ENCODE measurements around the gene NANOS2. TPM values are rescaled to one million over a fixed set of nuclear protein-coding genes. Genes with fewer than 3 reads are reported as not detected.

Gene NANOS2
- total and polyA plus RNA-seq, 10 donors = not detected

DNA sequence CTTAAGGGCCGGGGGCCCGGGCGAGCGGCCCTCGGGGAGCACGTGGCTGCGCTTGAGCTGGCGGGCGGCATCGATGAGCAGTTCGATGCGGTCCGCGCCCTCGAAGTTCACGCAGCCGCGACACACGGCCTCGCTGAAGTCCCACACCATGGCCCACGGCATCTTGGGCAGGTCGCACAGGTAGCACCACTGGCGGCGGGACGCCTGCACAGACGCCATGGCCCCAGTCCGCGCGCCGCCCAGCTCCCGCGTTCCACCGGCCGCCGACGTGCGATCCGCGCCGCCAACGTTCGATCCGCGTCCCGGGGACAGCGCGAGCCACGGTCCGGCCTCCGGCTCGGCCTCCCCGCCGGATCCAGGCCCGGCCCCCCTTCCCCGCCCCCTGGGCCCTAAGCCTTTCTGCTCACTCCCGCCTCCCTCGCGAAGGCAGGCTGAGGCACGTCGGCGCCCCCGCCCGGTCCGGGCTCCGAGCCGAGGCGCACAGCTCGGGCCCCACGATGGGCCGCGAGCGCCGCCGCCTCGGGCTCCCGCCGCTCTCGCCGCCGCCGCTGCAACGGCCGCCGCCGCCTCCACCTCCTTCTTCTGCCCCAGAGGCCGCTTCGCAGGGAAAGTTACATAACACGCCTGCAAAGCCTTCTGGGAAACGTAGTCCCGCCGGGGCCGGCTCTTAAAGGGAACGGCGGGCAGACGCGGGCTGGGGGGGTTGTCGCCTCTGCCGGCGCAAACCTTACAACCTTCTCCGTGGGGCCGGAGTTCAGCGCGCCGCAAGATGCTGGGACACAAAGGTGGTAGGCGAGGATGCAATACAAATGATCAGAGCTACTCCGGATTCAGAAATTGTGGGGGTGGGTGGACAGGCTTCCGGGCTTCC, 28.8 kb downstream of the NANOS2 start, which contains the start of gene IRF2BP1:
TSS of gene IRF2BP1 (minus strand) at position 586 of the 871 bp plus-strand sequence. CDS start at position 219, 367 bp downstream.
- DNase-seq = peak; percentile 98
- no peaks in the 10 kb centered on the region for H3K27me3 ChIP-seq (replicated peaks in 1 of 7)
- peaks cover 25 to 52% (median 43%) of the 10 kb centered on the region in 6 donors for H3K4me1 ChIP-seq
- 0 to 1% (median 1%) methylated on average over 30 to 107 of the region's 107 CpGs for WGBS, 5 donors
- peak within 1 kb of the TSS; percentile 79 to 95 (median 92) for H3K27ac ChIP-seq
- H3K36me3 ChIP-seq = peaks cover 0 to 30% (median 12%) of the 10 kb centered on the region in 6 donors
- intact Hi-C loops (cut with DNase I; ENCODE audit: low total_unique reads) = no loop called here
- H3K4me3 ChIP-seq = peak within 1 kb of the TSS; percentile 73 to 93 (median 77)
- TF ChIP-seq POLR2AphosphoS5 (IDR thresholded peaks at IDR 0.05) (peak; percentile 87 to 89 (median 89)), POLR2A (IDR thresholded peaks at IDR 0.05) (peak in 1 of 3 donors; percentile 49)
- TF ChIP-seq, protein P1, sequence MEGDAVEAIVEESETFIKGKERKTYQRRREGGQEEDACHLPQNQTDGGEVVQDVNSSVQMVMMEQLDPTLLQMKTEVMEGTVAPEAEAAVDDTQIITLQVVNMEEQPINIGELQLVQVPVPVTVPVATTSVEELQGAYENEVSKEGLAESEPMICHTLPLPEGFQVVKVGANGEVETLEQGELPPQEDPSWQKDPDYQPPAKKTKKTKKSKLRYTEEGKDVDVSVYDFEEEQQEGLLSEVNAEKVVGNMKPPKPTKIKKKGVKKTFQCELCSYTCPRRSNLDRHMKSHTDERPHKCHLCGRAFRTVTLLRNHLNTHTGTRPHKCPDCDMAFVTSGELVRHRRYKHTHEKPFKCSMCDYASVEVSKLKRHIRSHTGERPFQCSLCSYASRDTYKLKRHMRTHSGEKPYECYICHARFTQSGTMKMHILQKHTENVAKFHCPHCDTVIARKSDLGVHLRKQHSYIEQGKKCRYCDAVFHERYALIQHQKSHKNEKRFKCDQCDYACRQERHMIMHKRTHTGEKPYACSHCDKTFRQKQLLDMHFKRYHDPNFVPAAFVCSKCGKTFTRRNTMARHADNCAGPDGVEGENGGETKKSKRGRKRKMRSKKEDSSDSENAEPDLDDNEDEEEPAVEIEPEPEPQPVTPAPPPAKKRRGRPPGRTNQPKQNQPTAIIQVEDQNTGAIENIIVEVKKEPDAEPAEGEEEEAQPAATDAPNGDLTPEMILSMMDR (IDR thresholded peaks at IDR 0.05 in 8 of 11, conservative IDR thresholded peaks at IDR 0.05 in 3 of 11) = peak in 3 of 11 experiments; percentile 8 to 25 (median 13)
- H3K9me3 ChIP-seq = no peaks in the 10 kb centered on the region

DNA sequence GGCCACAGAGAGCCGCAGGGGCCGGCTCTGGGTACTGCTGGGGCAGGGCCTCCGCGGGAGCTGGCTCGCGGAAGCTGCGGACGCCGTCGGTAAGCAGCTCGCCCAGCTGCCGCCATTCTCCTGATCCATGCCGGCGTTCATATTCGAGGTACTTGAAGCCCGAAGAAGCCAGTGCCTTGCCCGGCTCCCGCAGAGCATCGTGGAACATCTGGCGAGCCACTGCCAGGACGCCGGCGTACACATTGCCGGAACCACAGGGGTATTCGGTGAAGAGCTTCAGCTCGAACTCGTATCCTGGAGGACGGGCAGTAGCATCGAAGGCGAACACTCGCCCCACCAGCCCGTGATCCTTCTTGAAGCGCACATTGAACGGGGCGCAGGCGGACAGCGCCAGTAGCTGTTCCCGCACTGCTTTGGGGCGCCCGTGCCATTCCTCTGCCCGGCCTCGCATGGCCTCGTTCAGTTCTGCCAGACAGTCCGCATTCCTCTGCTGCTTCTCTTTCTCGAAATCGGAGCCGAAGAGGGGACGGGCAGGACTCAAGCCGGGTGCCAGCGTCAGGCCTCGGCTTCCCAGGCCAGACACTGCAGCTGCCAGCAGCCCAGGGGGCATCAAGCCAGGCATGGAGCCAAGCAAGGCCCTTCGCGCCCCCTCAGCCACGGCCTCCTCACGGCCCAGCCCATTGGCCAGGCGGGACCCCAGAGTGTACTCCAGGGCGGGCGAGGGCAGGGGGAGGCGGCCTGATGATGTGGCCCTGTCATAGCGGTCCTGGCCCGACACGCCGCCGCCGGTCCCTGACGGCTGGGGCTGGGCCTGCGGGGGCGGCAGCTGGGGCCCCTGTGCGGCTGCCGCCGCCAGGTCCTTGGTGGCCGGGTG, 29.7 kb downstream of the NANOS2 start:
- WGBS, 5 donors = 66 to 92% (median 71%) methylated on average over 27 to 72 of the region's 72 CpGs
- H3K27ac ChIP-seq = peak overlapping the region; percentile 79 to 95 (median 92)
- H3K27me3 ChIP-seq (replicated peaks in 1 of 7) = peaks cover 0 to 4% (median 0%) of the 10 kb centered on the region in 7 donors
- peak overlapping the region; percentile 73 to 93 (median 77) for H3K4me3 ChIP-seq
- H3K9me3 ChIP-seq = no peaks in the 10 kb centered on the region
- peak; percentile 85 for DNase-seq
- H3K36me3 ChIP-seq = peaks cover 0 to 21% (median 9%) of the 10 kb centered on the region in 6 donors
- H3K4me1 ChIP-seq = peaks cover 25 to 52% (median 43%) of the 10 kb centered on the region in 6 donors
- no peak for TF ChIP-seq POLR2A (IDR thresholded peaks at IDR 0.05)
- TF ChIP-seq POLR2AphosphoS5 (IDR thresholded peaks at IDR 0.05) = no peak
- TF ChIP-seq, protein P1 (IDR thresholded peaks at IDR 0.05 in 8 of 11, conservative IDR thresholded peaks at IDR 0.05 in 3 of 11) = no peak
- intact Hi-C loops (cut with DNase I; ENCODE audit: low total_unique reads) = no loop called here

DNA sequence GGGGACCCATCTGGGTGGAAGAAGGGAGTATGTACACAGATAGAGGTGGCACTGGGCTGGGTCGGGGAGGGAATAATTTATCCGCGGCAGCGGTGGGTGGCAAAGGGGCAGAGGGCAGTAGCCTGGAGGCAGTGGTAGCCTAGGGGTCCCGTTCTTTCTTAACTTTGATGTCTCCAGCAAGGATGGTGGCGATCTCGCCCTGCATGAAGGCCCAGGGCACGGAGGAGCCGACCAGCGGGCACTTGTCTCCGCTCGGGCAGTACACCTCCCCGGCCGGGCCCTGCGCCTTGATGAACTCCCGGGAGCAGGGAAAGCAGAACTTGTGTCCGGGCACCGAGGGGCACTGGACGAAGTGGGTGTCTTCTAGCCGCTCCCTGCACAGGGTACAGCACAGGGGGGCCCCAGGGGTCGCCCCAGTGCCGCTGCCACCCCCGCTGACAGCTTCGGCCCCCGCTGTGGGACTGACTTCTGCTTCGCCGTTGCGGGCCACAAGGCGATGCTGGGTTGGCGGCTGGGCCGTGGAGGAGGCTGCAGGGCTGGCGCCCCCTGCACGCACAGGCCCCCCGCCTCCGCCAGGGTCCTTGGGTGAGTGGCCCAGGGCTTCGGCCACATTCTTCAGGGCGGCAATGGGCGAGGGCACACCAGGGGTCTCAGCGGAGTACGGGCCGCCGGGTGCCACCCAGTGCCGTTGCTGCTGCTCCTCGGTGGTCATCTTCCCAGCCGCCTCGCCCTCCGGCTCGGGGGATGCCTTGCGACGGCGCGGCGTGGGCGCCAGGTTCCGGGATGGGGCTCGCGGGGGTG, 30.5 kb downstream of the NANOS2 start:
- H3K27me3 ChIP-seq (replicated peaks in 1 of 7) = peaks cover 0 to 13% (median 0%) of the 10 kb centered on the region in 7 donors
- H3K9me3 ChIP-seq = no peaks in the 10 kb centered on the region
- no peak overlapping the region for H3K27ac ChIP-seq
- DNase-seq = peak; percentile 82
- peak overlapping the region in 3 of 8 donors; percentile 74 to 76 (median 75) for H3K4me3 ChIP-seq
- peaks cover 0 to 18% (median 9%) of the 10 kb centered on the region in 6 donors for H3K36me3 ChIP-seq
- 87 to 95% (median 92%) methylated on average over 17 to 57 of the region's 57 CpGs for WGBS, 5 donors
- peaks cover 25 to 52% (median 43%) of the 10 kb centered on the region in 6 donors for H3K4me1 ChIP-seq
- intact Hi-C loops (cut with DNase I; ENCODE audit: low total_unique reads) = no loop called here
- TF ChIP-seq POLR2AphosphoS5 (IDR thresholded peaks at IDR 0.05) (no peak), POLR2A (IDR thresholded peaks at IDR 0.05) (no peak)
- TF ChIP-seq, protein P1 (IDR thresholded peaks at IDR 0.05 in 8 of 11, conservative IDR thresholded peaks at IDR 0.05 in 3 of 11) = no peak

Measured in spleen (tissue), 11 donors.